Thyroid gland (tissue), 4 donors: ENCODE results near the gene SETDB2.

Source experiments
- CTCF ChIP-seq, 6 experiments: fragments of 200-600 bp in 3 of 6; fragments of 450-650 bp in 3 of 6; sonication (generic) in 3 of 6; IDR thresholded peaks; one replicate each; pipeline ENCODE4 v1.5.1; 2016 to 2019; ENCODE audit warnings: antibody characterized with exemption in 6 of 6, mild to moderate bottlenecking in 2 of 6, inconsistent platforms in 1 of 6, moderate library complexity in 1 of 6
- POLR2A ChIP-seq, 2 donors: fragments of 450-650 bp; IDR thresholded peaks; one replicate each; pipeline ENCODE4 v1.6.1; 2017; ENCODE audit warnings: antibody characterized with exemption in 2 of 2, mild to moderate bottlenecking in 2 of 2, moderate library complexity in 1 of 2

GRCh38 chr13:49536144-49536873, 92.2 kb downstream of the SETDB2 start:
- TF ChIP-seq CTCF (IDR thresholded peaks at IDR 0.05): no peak
- no peak for TF ChIP-seq POLR2A (IDR thresholded peaks at IDR 0.05)
